K562 (cell line): Measurements from ENCODE around the gene RPL36AL. TPM values are rescaled to one million over a fixed set of nuclear protein-coding genes. Genes with fewer than 3 reads are reported as not detected.

Source experiments
- ARID2 ChIP-seq: fragments of 450-650 bp; IDR thresholded peaks from 2 replicates; pipeline ENCODE4 v1.6.1; 2017; ENCODE audit warnings: antibody characterized with exemption, mild to moderate bottlenecking
- BACH1 ChIP-seq: fragments of 200-800 bp; sonication (Bioruptor generic); IDR thresholded peaks from 2 replicates; pipeline ENCODE4 v1.6.1; 2016; ENCODE audit warnings: missing genetic modification characterization, missing compliant biosample characterization
- CBFA2T2 ChIP-seq: fragments of 450-650 bp; conservative IDR thresholded peaks from 2 replicates; pipeline ENCODE4 v1.6.1; 2017; ENCODE audit warnings: mild to moderate bottlenecking
- CBX1 ChIP-seq: sonication (generic); IDR thresholded peaks from 2 replicates; pipeline ENCODE4 v1.6.1; 2016; ENCODE audit warnings: antibody characterized with exemption, low read depth, mild to moderate bottlenecking
- E2F5 ChIP-seq: sonication (generic); formaldehyde crosslinking; IDR thresholded peaks from 2 replicates; pipeline ENCODE4 v1.8.0; 2022; ENCODE audit warnings: mild to moderate bottlenecking, missing genetic modification reagents
- EGR1 ChIP-seq: fragments of 450-650 bp; conservative IDR thresholded peaks from 2 replicates; pipeline ENCODE4 v1.6.1; 2017; ENCODE audit warnings: mild to moderate bottlenecking
- ELF2 ChIP-seq: fragments of 250-450 bp; sonication (Bioruptor Pico); IDR thresholded peaks from 2 replicates; pipeline ENCODE4 v1.5.0; 2021; ENCODE audit warnings: mild to moderate bottlenecking
- EP400 ChIP-seq: fragments of 450-650 bp; IDR thresholded peaks from 2 replicates; pipeline ENCODE4 v1.6.1; 2017; ENCODE audit warnings: antibody characterized with exemption, mild to moderate bottlenecking, moderate library complexity
- FOXJ3 ChIP-seq: sonication (generic); formaldehyde crosslinking; IDR thresholded peaks from 2 replicates; pipeline ENCODE4 v1.4.0; 2020; ENCODE audit warnings: mild to moderate bottlenecking, missing genetic modification reagents
- GABPB2 ChIP-seq: fragments of 250-450 bp; sonication (Bioruptor Pico); conservative IDR thresholded peaks from 2 replicates; pipeline ENCODE4 v1.5.1; 2021; ENCODE audit warnings: mild to moderate bottlenecking
- HDAC8 ChIP-seq: fragments of 450-650 bp; IDR thresholded peaks from 2 replicates; pipeline ENCODE4 v1.6.1; 2016; ENCODE audit warnings: mild to moderate bottlenecking, missing genetic modification characterization, moderate library complexity, missing compliant biosample characterization
- NR2F6 ChIP-seq: fragments of 450-650 bp; formaldehyde crosslinking; IDR thresholded peaks from 2 replicates; pipeline ENCODE4 v1.4.0; 2020; ENCODE audit warnings: mild to moderate bottlenecking
- SMAD1 ChIP-seq: fragments of 150-350 bp; IDR thresholded peaks from 2 replicates; pipeline ENCODE4 v1.6.1; 2014; ENCODE audit warnings: low read length, low read depth; ENCODE audit not compliant: partially characterized antibody
- SMARCE1 ChIP-seq: fragments of 450-650 bp; IDR thresholded peaks from 2 replicates; pipeline ENCODE4 v1.7.1; 2016; ENCODE audit warnings: mild to moderate bottlenecking
- SOX6 ChIP-seq: fragments of 450-650 bp; IDR thresholded peaks from 2 replicates; pipeline ENCODE4 v1.6.1; 2014; ENCODE audit warnings: mild to moderate bottlenecking
- SUPT5H ChIP-seq: fragments of 450-650 bp; IDR thresholded peaks from 2 replicates; pipeline ENCODE4 v1.6.1; 2016
- TFAM ChIP-seq: fragments of 250-450 bp; sonication (Bioruptor Pico); conservative IDR thresholded peaks from 2 replicates; pipeline ENCODE4 v1.5.0; 2021; ENCODE audit warnings: mild to moderate bottlenecking, moderate library complexity
- THAP7 ChIP-seq: fragments of 250-450 bp; sonication (Bioruptor Pico); IDR thresholded peaks from 2 replicates; pipeline ENCODE4 v1.5.0; 2021
- ZBTB17 ChIP-seq: fragments of 450-650 bp; formaldehyde crosslinking; IDR thresholded peaks from 2 replicates; pipeline ENCODE4 v1.4.0; 2020; ENCODE audit warnings: mild to moderate bottlenecking
- ZFP91 ChIP-seq: sonication (generic); formaldehyde crosslinking; IDR thresholded peaks from 2 replicates; pipeline ENCODE4 v1.8.0; 2022; ENCODE audit warnings: mild to moderate bottlenecking, missing genetic modification reagents
- ZFPM2 ChIP-seq: fragments of 250-450 bp; sonication (Bioruptor Pico); IDR thresholded peaks from 2 replicates; pipeline ENCODE4 v1.5.1; 2022; ENCODE audit warnings: mild to moderate bottlenecking
- ZNF124 ChIP-seq: sonication (generic); formaldehyde crosslinking; IDR thresholded peaks from 2 replicates; pipeline ENCODE4 v1.8.1; 2022; ENCODE audit warnings: missing genetic modification reagents
- ZNF197 ChIP-seq: fragments of 200-800 bp; sonication (Bioruptor generic); IDR thresholded peaks from 2 replicates; pipeline ENCODE4 v1.6.1; 2016; ENCODE audit warnings: low read depth, missing genetic modification characterization, missing compliant biosample characterization
- ZNF347 ChIP-seq: fragments of 450-650 bp; formaldehyde crosslinking; IDR thresholded peaks from 2 replicates; pipeline ENCODE4 v1.4.0; 2020; ENCODE audit warnings: low read depth, mild to moderate bottlenecking, moderate library complexity
- ZNF444 ChIP-seq: fragments of 250-450 bp; sonication (Bioruptor Pico); IDR thresholded peaks from 2 replicates; pipeline ENCODE4 v1.4.0; 2020; ENCODE audit warnings: mild to moderate bottlenecking, moderate library complexity
- polyA plus RNA-seq, 8 experiments: library from polyadenylated mRNA; depleted of rRNA in 4 of 8; stranded (reverse) in 5 of 8; unstranded in 3 of 8; fragments of >200 nt; fragmentation: Nextera tagmentation in 2 of 8; fragmentation: Illumina TruSeq in 1 of 8; extraction: Ambion mirVana in 2 of 8; extraction: Trizol in 1 of 8; gene quantifications; 2 replicates each; pipeline versions ENCODE4 v1.2.1 to v1.2.3, GENCODE V29; 2011 to 2014; ENCODE audit warnings: inconsistent platforms in 1 of 8, missing spikeins in 1 of 8
- total RNA-seq, 7 experiments: library from RNA; depleted of rRNA in 6 of 7; stranded (reverse); fragments of >200 nt in 6 of 7; fragmentation: Illumina TruSeq in 2 of 7; extraction: Trizol in 2 of 7; gene quantifications; 2 replicates each; pipeline versions ENCODE4 v1.2.1 to v1.2.3, GENCODE V29; 2011 to 2021; ENCODE audit warnings: low replicate concordance in 1 of 7
- TF ChIP-seq, protein P1 (sequence below): sonication (generic); formaldehyde crosslinking; IDR thresholded peaks from 2 replicates; pipeline ENCODE4 v1.8.1; 2023; ENCODE audit warnings: mild to moderate bottlenecking, missing genetic modification reagents, moderate library complexity

The RPL36AL gene
- total and polyA plus RNA-seq, 9 of the 15 experiments (the other 6 are each of a cell fraction or from before 2014, with no cell fraction given), result 146 to 674 (median 360) TPM

DNA sequence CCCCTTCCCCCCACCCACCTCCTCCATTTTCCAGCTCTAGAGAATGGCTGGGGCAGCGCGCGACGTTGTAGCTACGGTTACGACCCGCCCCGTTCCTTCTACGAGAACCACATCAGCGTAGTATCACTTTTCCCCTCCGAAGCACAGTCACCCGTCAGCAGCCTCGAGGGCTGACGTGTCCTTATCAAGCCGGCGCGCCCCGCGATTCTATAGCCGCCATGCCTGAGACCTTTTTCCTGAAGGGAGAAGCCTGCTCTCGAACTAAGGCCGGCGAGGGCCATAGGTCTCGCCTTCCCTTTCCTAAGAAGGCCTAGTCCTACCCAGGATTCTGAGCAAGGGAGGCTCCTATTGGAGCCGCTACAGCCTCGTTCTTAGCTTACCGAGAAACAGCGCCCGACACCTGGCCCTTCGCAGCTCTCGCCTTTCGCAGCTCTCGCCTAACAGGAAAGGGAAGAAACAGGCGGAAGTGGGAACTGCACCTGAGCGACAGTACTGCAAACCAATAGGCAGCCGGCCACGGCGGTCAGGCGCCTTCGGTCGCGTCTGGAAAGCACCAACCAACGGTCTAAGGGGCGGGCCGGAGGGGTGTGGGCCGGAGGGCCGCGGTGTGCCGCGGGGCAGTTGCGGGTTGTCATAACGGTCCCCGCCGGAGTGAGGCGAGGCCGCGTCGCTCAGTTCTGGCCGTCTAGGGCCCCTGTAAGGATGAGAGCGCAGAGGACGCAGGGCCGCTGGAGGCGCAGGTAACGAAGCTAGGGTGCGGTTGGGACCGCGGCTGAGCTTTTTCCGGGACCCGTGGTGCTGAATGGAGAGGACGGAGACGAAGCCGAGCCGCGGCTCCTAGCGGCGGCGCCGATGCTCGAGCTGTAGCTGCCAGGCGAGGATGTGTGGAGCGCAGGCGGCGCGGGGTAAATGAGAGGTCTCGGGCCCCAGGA, at the start of gene RPL36AL, which contains the start of gene MGAT2 (continued):
- TF ChIP-seq SMARCE1 (0 out of 2 replicates have a peak, but pooled peaks have one; percentile 25), ZNF124 (no peak), HDAC8 (tag) (no peak), CBFA2T2 (0 out of 2 replicates have a peak, but pooled peaks have one; percentile 6), ZNF347 (CRISPR knock-in tag) (no peak), SUPT5H (peak; percentile 94), ZNF444 (no peak), ZFP91 (CRISPR knock-in tag) (no peak), ZBTB17 (CRISPR knock-in tag) (no peak), SMAD1 (peak; percentile 23), TFAM (no peak), ELF2 (CRISPR knock-in tag) (peak; percentile 31; the same call in 1 of the 2 replicates), SOX6 (no peak), GABPB2 (CRISPR knock-in tag) (no peak), THAP7 (CRISPR knock-in tag) (no peak), EGR1 (no peak), NR2F6 (CRISPR knock-in tag) (no peak), ARID2 (no peak), E2F5 (CRISPR knock-in tag) (no peak), FOXJ3 (CRISPR knock-in tag) (no peak), EP400 (peak; percentile 98), BACH1 (tag) (no peak), ZNF197 (0 out of 2 replicates have a peak, but pooled peaks have one; percentile 43), ZFPM2 (CRISPR knock-in tag) (no peak), CBX1 (no peak; the same call in 1 of the 2 replicates)
- TF ChIP-seq, protein P1, sequence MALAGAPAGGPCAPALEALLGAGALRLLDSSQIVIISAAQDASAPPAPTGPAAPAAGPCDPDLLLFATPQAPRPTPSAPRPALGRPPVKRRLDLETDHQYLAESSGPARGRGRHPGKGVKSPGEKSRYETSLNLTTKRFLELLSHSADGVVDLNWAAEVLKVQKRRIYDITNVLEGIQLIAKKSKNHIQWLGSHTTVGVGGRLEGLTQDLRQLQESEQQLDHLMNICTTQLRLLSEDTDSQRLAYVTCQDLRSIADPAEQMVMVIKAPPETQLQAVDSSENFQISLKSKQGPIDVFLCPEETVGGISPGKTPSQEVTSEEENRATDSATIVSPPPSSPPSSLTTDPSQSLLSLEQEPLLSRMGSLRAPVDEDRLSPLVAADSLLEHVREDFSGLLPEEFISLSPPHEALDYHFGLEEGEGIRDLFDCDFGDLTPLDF (CRISPR knock-in tag), result no peak
